WTC11 (cell line): ENCODE data around the gene FHOD1. TPM values are rescaled to one million over a fixed set of nuclear protein-coding genes. Genes with fewer than 3 reads are reported as not detected.

Experiments
- ATAC-seq: fragments of 200-7000 bp; cut with Tn5 transposase; 2 replicates; pipeline ENCODE4 v1.10.0; 2021; ENCODE audit warnings: mild to moderate bottlenecking, moderate library complexity
- CTCF ChIA-PET: fragments of 300-600 bp; sonication (Branson Sonifier 250); formaldehyde crosslinking; loops from one replicate; lab custom pipeline; 2021; ENCODE audit warnings: antibody characterized with exemption; lab: Charles Lee
- POLR2A ChIA-PET: fragments of 350-600 bp; sonication (Branson Sonifier 250); formaldehyde crosslinking; loops from one replicate; lab custom pipeline; 2021; ENCODE audit warnings: antibody characterized with exemption; lab: Charles Lee
- DNase-seq: peaks from one replicate; pipeline ENCODE4 v3.0.0; 2021; ENCODE audit warnings: low spot score
- H3K27ac Mint-ChIP-seq: 2 replicates; pipeline ENCODE4 v1.8.0; 2021; ENCODE audit warnings: mixed read lengths
- H3K27me3 Mint-ChIP-seq: 2 replicates; pipeline ENCODE4 v1.8.0; 2021; ENCODE audit warnings: low read depth, mild to moderate bottlenecking, moderate library complexity, mixed read lengths
- H3K36me3 Mint-ChIP-seq: 2 replicates; pipeline ENCODE4 v1.8.0; 2021; ENCODE audit warnings: mixed read lengths
- H3K4me1 Mint-ChIP-seq: 2 replicates; pipeline ENCODE4 v1.8.0; 2022; ENCODE audit warnings: mixed read lengths
- H3K4me3 Mint-ChIP-seq: 2 replicates; pipeline ENCODE4 v1.8.0; 2021; ENCODE audit warnings: mild to moderate bottlenecking, moderate library complexity, mixed read lengths
- H3K9me3 Mint-ChIP-seq: 2 replicates; pipeline ENCODE4 v1.8.0; 2021; ENCODE audit warnings: mixed read lengths
- AFF4 ChIP-seq: sonication (generic); formaldehyde crosslinking; IDR thresholded peaks from 2 replicates; pipeline ENCODE4 v1.8.1; 2023; ENCODE audit warnings: mild to moderate bottlenecking, missing genetic modification reagents, borderline replicate concordance
- E2F1 ChIP-seq: sonication (generic); formaldehyde crosslinking; IDR thresholded peaks from 2 replicates; pipeline ENCODE4 v1.8.0; 2022; ENCODE audit warnings: mild to moderate bottlenecking, missing genetic modification reagents
- ETV6 ChIP-seq: sonication (generic); formaldehyde crosslinking; IDR thresholded peaks from 2 replicates; pipeline ENCODE4 v1.8.1; 2022; ENCODE audit warnings: mild to moderate bottlenecking, missing genetic modification reagents
- GRHL2 ChIP-seq: fragments of 250-450 bp; sonication (Bioruptor Pico); IDR thresholded peaks from 2 replicates; pipeline ENCODE4 v1.8.0; 2022; ENCODE audit warnings: mild to moderate bottlenecking, moderate library complexity; ENCODE audit not compliant: insufficient replicate concordance, severe bottlenecking
- IRF1 ChIP-seq: sonication (generic); formaldehyde crosslinking; IDR thresholded peaks from 2 replicates; pipeline ENCODE4 v1.8.0; 2023; ENCODE audit warnings: missing genetic modification reagents
- NFATC4 ChIP-seq: fragments of 250-450 bp; sonication (Bioruptor Pico); IDR thresholded peaks from 2 replicates; pipeline ENCODE4 v1.9.0; 2021; ENCODE audit warnings: mild to moderate bottlenecking
- NFE2L1 ChIP-seq: sonication (generic); formaldehyde crosslinking; IDR thresholded peaks from 2 replicates; pipeline ENCODE4 v1.8.1; 2023; ENCODE audit warnings: missing genetic modification reagents
- USF2 ChIP-seq: sonication (generic); formaldehyde crosslinking; IDR thresholded peaks from 2 replicates; pipeline ENCODE4 v1.8.1; 2023; ENCODE audit warnings: mild to moderate bottlenecking, missing genetic modification reagents, moderate library complexity
- ZNF317 ChIP-seq: sonication (generic); formaldehyde crosslinking; IDR thresholded peaks from 2 replicates; pipeline ENCODE4 v1.8.1; 2023; ENCODE audit warnings: low read depth, mild to moderate bottlenecking, moderate library complexity, missing genetic modification reagents, borderline replicate concordance
- ZNF671 ChIP-seq: fragments of 250-450 bp; sonication (Bioruptor Pico); IDR thresholded peaks from 2 replicates; pipeline ENCODE4 v1.8.0; 2021; ENCODE audit warnings: mild to moderate bottlenecking
- total RNA-seq: library from RNA; stranded (reverse); gene quantifications from 3 replicates; pipeline ENCODE4 v1.2.3, GENCODE V29; 2021
- TF ChIP-seq, protein P1 (sequence below): sonication (generic); formaldehyde crosslinking; IDR thresholded peaks from 2 replicates; pipeline ENCODE4 v1.8.0; 2022; ENCODE audit warnings: missing genetic modification reagents
- TF ChIP-seq, protein P2 (sequence below): fragments of 250-450 bp; sonication (Bioruptor Pico); IDR thresholded peaks from 2 replicates; pipeline ENCODE4 v1.8.0; 2021; ENCODE audit warnings: mild to moderate bottlenecking
- TF ChIP-seq, protein P3 (sequence below): sonication (generic); formaldehyde crosslinking; IDR thresholded peaks from 2 replicates; pipeline ENCODE4 v1.8.0; 2023; ENCODE audit warnings: missing genetic modification reagents, mild to moderate bottlenecking, borderline replicate concordance
- TF ChIP-seq, protein P4 (sequence below): sonication (generic); formaldehyde crosslinking; IDR thresholded peaks from 2 replicates; pipeline ENCODE4 v1.8.0; 2022; ENCODE audit warnings: mild to moderate bottlenecking, missing genetic modification reagents

The FHOD1 gene
- total RNA-seq, 1 experiment from 2014 or later, result 81.3 TPM

GRCh38 chr16:67202956-67203493 is 44.3 kb downstream of the FHOD1 start (continued):
- TF ChIP-seq, protein P1, sequence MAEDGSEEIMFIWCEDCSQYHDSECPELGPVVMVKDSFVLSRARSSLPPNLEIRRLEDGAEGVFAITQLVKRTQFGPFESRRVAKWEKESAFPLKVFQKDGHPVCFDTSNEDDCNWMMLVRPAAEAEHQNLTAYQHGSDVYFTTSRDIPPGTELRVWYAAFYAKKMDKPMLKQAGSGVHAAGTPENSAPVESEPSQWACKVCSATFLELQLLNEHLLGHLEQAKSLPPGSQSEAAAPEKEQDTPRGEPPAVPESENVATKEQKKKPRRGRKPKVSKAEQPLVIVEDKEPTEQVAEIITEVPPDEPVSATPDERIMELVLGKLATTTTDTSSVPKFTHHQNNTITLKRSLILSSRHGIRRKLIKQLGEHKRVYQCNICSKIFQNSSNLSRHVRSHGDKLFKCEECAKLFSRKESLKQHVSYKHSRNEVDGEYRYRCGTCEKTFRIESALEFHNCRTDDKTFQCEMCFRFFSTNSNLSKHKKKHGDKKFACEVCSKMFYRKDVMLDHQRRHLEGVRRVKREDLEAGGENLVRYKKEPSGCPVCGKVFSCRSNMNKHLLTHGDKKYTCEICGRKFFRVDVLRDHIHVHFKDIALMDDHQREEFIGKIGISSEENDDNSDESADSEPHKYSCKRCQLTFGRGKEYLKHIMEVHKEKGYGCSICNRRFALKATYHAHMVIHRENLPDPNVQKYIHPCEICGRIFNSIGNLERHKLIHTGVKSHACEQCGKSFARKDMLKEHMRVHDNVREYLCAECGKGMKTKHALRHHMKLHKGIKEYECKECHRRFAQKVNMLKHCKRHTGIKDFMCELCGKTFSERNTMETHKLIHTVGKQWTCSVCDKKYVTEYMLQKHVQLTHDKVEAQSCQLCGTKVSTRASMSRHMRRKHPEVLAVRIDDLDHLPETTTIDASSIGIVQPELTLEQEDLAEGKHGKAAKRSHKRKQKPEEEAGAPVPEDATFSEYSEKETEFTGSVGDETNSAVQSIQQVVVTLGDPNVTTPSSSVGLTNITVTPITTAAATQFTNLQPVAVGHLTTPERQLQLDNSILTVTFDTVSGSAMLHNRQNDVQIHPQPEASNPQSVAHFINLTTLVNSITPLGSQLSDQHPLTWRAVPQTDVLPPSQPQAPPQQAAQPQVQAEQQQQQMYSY (CRISPR knock-in tag), result no peak
- TF ChIP-seq IRF1 (no peak), E2F1 (CRISPR knock-in tag) (no peak), ZNF317 (CRISPR knock-in tag) (no peak), NFE2L1 (no peak), ZNF671 (CRISPR knock-in tag) (no peak), ETV6 (CRISPR knock-in tag) (no peak), GRHL2 (CRISPR knock-in tag) (no peak)
- TF ChIP-seq, protein P2, sequence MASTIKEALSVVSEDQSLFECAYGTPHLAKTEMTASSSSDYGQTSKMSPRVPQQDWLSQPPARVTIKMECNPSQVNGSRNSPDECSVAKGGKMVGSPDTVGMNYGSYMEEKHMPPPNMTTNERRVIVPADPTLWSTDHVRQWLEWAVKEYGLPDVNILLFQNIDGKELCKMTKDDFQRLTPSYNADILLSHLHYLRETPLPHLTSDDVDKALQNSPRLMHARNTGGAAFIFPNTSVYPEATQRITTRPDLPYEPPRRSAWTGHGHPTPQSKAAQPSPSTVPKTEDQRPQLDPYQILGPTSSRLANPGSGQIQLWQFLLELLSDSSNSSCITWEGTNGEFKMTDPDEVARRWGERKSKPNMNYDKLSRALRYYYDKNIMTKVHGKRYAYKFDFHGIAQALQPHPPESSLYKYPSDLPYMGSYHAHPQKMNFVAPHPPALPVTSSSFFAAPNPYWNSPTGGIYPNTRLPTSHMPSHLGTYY (CRISPR knock-in tag), result no peak

DNA sequence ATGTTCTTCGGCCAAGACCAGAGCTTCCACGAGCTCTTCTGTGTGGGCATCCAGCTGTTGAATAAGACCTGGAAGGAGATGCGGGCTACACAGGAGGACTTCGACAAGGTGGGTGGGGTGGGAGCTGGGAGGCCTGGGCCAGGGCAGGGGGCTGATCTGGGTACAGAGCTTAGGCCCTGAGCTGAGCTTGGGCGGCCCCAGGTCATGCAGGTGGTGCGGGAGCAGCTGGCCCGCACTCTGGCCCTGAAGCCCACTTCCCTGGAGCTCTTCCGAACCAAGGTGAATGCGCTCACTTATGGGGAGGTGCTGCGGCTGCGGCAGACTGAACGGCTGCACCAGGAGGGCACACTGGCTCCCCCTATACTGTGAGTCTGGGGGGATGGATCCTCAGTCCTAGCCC is 44.9 kb downstream of the FHOD1 start:
- Mint-ChIP-seq H3K4me3 (no peak overlapping the region), H3K27ac (no peak overlapping the region), H3K27me3 (no peaks in the 10 kb centered on the region), H3K36me3 (peaks cover 2% of the 10 kb centered on the region; the same call in 1 of the 2 replicates), H3K9me3 (no peaks in the 10 kb centered on the region), H3K4me1 (peaks cover 9% of the 10 kb centered on the region)
- POLR2A ChIA-PET, result no interaction called here
- ATAC-seq (no peak), DNase-seq (no peak)
- CTCF ChIA-PET, result interaction anchor here (0.6 to 1.8 kb wide), 6 partner anchors 17 to 185 kb away, joined by 3 to 7 read pairs (median 4); no protein-coding TSS in a partner anchor
- no peak for TF ChIP-seq AFF4
- TF ChIP-seq NFATC4 (CRISPR knock-in tag), result no peak
- TF ChIP-seq ETV6 (CRISPR knock-in tag), result no peak
- TF ChIP-seq USF2, result no peak
- TF ChIP-seq, protein P3, sequence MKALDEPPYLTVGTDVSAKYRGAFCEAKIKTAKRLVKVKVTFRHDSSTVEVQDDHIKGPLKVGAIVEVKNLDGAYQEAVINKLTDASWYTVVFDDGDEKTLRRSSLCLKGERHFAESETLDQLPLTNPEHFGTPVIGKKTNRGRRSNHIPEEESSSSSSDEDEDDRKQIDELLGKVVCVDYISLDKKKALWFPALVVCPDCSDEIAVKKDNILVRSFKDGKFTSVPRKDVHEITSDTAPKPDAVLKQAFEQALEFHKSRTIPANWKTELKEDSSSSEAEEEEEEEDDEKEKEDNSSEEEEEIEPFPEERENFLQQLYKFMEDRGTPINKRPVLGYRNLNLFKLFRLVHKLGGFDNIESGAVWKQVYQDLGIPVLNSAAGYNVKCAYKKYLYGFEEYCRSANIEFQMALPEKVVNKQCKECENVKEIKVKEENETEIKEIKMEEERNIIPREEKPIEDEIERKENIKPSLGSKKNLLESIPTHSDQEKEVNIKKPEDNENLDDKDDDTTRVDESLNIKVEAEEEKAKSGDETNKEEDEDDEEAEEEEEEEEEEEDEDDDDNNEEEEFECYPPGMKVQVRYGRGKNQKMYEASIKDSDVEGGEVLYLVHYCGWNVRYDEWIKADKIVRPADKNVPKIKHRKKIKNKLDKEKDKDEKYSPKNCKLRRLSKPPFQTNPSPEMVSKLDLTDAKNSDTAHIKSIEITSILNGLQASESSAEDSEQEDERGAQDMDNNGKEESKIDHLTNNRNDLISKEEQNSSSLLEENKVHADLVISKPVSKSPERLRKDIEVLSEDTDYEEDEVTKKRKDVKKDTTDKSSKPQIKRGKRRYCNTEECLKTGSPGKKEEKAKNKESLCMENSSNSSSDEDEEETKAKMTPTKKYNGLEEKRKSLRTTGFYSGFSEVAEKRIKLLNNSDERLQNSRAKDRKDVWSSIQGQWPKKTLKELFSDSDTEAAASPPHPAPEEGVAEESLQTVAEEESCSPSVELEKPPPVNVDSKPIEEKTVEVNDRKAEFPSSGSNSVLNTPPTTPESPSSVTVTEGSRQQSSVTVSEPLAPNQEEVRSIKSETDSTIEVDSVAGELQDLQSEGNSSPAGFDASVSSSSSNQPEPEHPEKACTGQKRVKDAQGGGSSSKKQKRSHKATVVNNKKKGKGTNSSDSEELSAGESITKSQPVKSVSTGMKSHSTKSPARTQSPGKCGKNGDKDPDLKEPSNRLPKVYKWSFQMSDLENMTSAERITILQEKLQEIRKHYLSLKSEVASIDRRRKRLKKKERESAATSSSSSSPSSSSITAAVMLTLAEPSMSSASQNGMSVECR (CRISPR knock-in tag), result no peak
- TF ChIP-seq, protein P4, sequence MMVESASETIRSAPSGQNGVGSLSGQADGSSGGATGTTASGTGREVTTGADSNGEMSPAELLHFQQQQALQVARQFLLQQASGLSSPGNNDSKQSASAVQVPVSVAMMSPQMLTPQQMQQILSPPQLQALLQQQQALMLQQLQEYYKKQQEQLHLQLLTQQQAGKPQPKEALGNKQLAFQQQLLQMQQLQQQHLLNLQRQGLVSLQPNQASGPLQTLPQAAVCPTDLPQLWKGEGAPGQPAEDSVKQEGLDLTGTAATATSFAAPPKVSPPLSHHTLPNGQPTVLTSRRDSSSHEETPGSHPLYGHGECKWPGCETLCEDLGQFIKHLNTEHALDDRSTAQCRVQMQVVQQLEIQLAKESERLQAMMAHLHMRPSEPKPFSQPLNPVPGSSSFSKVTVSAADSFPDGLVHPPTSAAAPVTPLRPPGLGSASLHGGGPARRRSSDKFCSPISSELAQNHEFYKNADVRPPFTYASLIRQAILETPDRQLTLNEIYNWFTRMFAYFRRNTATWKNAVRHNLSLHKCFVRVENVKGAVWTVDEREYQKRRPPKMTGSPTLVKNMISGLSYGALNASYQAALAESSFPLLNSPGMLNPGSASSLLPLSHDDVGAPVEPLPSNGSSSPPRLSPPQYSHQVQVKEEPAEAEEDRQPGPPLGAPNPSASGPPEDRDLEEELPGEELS (CRISPR knock-in tag), result no peak
